Neutrophil (primary cell): ENCODE data around the gene PRSS53.
"Not testable (repeated sequence)": the region's sequence is repeated elsewhere in the genome, so short reads cannot be mapped to it uniquely, and the experiment has no call there.

Experiments used
- H3K27ac ChIP-seq: fragments of 200-600 bp; sonication (generic); 2 replicates; pipeline ENCODE4 v1.5.1; 2016; ENCODE audit warnings: mild to moderate bottlenecking, moderate library complexity
- H3K27me3 ChIP-seq: fragments of 200-600 bp; sonication (generic); 2 replicates; pipeline ENCODE4 v1.6.0; 2016; ENCODE audit warnings: mild to moderate bottlenecking
- H3K36me3 ChIP-seq: fragments of 200-600 bp; sonication (generic); 2 replicates; pipeline ENCODE4 v1.5.1; 2017
- H3K4me1 ChIP-seq, 2 experiments: fragments of 200-600 bp in 1 of 2; sonication (generic) in 1 of 2; 1 replicate in 1 of 2; 2 replicates in 1 of 2; pipeline versions ENCODE4 v1.5.1 to v1.6.1; 2013 to 2016; ENCODE audit warnings: low read depth in 1 of 2, low read length in 1 of 2, mild to moderate bottlenecking in 1 of 2, moderate library complexity in 1 of 2; ENCODE audit not compliant: control insufficient read depth in 1 of 2, insufficient read depth in 1 of 2
- H3K4me3 ChIP-seq, 2 experiments: fragments of 200-600 bp in 1 of 2; sonication (generic) in 1 of 2; 1 replicate in 1 of 2; 2 replicates in 1 of 2; pipeline ENCODE4 v1.5.1; 2013 to 2016; ENCODE audit warnings: low read depth in 1 of 2, low read length in 1 of 2, mild to moderate bottlenecking in 1 of 2, moderate library complexity in 1 of 2
- H3K9me3 ChIP-seq: fragments of 200-600 bp; sonication (generic); 2 replicates; pipeline ENCODE4 v1.5.1; 2016
- TF ChIP-seq, protein P1 (sequence below): fragments of 200-600 bp; sonication (generic); IDR thresholded peaks from 2 replicates; pipeline ENCODE4 v1.5.1; 2016; ENCODE audit warnings: antibody characterized with exemption

PRSS53 gene

DNA sequence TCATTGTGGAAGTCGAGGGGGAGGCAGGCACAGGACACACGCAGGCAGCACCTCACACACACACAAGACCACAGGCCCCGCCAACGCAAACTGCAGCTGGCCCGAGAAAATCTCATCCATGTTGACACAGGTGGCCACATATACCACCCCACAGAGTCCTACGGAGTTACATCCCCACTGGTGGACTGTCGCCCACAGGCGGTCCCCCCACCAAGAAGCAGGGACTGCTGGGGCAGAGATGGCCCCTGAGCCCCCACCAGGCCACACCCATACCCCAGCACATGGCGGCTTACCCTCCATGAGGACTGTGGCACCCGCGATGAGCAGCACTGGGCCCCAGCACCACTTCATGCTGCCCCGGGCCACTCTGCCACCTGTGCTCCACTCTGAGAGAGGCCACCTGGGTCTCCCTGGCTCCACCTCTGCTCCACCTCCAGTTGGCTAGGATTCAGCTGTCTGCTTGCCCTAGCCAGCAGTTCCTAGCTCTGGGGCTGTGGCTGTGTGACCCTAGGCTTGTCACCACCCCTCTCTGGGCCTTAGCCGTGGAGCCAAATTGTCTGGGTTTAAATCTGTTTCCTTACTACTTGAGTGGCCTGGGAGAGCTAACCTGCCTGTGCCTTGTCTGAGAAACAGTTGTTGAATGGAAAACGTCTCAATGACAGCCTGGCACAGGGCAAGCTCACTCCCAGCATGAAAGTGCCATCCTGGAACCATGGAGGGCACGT is at the start of gene PRSS53:
TSS of gene PRSS53 (minus strand) at position 485 of the 725 bp plus-strand sequence. CDS start at position 351, 134 bp downstream.
- Histone ChIP-seq H3K27ac (no peak within 1 kb of the TSS), H3K4me1 (peaks cover 5 to 7% of the 10 kb centered on the region in 2 experiments), H3K9me3 (no peaks in the 10 kb centered on the region), H3K36me3 (peaks cover 55% of the 10 kb centered on the region), H3K4me3 (no peak within 1 kb of the TSS), H3K27me3 (no peaks in the 10 kb centered on the region)
- TF ChIP-seq, protein P1, sequence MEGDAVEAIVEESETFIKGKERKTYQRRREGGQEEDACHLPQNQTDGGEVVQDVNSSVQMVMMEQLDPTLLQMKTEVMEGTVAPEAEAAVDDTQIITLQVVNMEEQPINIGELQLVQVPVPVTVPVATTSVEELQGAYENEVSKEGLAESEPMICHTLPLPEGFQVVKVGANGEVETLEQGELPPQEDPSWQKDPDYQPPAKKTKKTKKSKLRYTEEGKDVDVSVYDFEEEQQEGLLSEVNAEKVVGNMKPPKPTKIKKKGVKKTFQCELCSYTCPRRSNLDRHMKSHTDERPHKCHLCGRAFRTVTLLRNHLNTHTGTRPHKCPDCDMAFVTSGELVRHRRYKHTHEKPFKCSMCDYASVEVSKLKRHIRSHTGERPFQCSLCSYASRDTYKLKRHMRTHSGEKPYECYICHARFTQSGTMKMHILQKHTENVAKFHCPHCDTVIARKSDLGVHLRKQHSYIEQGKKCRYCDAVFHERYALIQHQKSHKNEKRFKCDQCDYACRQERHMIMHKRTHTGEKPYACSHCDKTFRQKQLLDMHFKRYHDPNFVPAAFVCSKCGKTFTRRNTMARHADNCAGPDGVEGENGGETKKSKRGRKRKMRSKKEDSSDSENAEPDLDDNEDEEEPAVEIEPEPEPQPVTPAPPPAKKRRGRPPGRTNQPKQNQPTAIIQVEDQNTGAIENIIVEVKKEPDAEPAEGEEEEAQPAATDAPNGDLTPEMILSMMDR: no peak

DNA sequence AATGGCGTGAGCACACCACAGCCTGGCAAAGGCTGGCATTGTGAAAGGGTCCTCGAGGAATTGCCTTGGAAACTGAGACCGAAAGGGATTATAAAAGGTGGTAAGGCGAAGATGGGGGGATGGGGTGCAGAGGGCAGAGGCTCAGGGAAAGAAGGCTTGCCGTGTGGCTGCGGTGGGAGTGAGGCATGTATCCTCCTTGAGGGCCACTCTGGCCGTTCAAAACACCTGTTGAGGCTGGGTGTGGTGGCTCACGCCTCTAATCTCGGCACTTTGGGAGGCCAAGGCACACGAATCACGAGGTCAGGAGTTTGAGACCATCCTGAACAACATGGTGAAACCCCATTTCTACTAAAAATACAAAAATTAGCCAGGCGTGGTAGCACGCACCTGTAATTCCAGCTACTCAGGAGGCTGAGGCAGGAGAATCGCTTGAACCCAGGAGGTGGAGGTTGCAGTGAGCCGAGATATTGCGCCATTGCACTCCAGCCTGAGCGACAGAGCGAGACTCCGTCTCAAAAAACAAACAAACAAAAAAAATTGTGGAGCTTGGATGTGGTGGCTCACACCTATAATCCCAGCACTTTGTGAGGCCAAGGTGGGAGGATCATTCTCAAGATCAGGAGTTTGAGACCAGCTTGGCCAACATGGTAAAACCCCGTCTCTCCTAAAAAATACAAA is 48.2 kb upstream of the PRSS53 start:
- not testable (repeated sequence) for H3K36me3 ChIP-seq, H3K27me3 ChIP-seq, H3K4me3 ChIP-seq, H3K27ac ChIP-seq, H3K9me3 ChIP-seq
- H3K4me1 ChIP-seq: peaks cover 34 to 38% of the 10 kb centered on the region in 2 experiments

DNA sequence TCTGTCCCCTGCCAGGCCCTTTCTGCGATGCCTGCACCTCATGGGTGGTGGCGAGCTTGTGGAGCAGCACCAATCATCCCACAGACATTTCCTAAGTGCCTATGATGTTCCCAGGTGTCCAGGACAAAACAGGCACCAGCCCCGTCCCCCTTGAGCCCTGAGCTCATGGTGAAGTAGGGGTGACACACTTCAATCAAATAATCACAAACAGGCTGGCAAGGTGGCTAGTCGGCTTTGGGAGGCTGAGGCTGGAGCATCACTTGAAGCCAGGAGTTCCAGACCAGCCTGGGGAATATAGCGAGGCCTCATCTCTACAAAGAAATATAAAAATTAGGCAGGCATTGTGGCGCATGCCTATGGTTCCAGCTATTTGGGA is 47.5 kb upstream of the PRSS53 start:
- no peak overlapping the region for H3K4me3 ChIP-seq
- no peak overlapping the region for H3K27ac ChIP-seq
- H3K4me1 ChIP-seq: peaks cover 29 to 36% of the 10 kb centered on the region in 2 experiments

DNA sequence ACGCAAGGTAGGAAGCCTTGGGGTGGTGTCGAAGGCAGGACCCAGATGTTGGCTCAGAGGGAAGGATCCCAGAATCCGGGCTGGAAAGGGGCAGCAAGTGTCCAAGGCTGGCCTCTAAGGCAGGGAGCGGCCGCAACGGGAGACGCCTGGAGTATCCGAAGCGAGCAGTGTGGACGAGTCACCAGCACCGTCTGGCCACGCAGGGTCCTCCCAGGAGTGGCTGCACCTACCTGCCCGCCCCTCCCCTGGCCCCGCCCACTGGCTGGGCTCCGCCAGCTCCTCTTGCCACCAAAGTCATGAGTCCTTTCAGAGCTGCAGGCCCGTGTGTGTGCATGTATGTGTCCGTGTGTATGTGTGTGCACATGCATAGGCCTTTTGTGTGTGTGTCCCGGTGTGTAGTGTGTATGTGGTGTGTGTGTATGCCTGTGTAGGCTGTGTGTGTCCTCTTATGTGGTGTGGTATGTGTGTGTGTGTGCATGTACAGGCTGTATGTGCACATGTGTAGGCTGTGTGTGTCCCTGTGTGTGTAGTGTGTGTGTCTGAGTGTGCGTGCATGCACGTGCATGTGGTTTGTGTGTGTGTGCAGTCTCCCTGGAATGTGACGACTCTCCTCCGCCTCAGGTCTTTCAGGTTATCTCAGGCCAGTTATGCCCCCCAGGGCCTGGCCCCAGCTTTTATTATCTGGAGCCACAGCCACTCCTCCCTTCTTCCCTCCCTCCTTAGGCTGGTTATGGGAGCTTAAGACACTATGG is 47.0 kb upstream of the PRSS53 start, which contains the start of gene PRSS8:
TSS of gene PRSS8 (minus strand) at position 193 of the 752 bp plus-strand sequence. CDS start 229 bp downstream, outside the sequence.
- H3K4me1 ChIP-seq: peaks cover 31 to 37% of the 10 kb centered on the region in 2 experiments

More for the DNA sequence above, 47.5 kb upstream of the PRSS53 start:
- TF ChIP-seq, protein P1: no peak
- Histone ChIP-seq H3K36me3 (peaks cover 7% of the 10 kb centered on the region), H3K9me3 (no peaks in the 10 kb centered on the region), H3K27me3 (no peaks in the 10 kb centered on the region)

DNA sequence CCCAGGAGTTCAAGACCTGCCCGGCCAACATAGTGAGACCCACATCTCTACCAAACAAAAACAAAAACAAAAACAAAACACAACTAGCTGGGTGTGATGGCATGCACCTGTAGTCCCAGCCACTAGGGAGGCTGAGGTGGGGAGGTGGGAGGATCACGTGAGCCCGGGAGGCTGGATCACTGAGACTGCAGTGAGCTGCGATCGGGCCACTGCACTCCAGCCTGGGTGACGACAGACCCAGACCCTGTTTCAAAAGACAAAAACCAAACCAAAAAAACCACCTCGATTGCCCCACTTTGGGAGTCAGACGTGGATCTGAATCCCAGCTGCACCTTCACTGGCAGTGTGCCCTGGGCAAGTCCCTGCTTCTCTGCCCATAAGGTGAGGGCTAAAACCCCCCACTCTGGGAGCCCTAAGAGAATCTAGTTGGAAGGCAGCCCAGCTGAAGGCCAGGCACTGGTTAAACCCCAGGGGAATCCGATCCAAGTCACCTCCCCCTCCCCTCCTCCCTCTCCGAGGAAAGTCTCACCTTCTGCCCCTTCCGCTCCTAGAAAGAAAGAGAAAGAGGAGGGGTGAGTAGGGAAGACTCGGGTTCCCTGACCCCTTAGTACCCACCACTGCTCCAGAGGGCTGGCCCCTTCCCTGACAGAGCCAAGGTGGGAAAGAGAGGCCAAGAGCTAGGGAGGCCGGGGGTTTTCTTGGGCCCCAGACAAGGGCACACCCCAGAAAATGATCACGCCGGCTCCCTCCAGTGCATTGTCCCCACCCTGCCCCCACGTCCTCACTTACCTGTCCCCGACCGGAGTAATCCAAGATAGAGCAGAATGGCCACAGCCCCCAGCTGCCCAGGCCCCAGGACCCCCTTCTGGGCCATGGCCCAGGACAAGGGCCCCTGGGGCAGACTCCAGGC is 46.1 kb upstream of the PRSS53 start:
- H3K4me3 ChIP-seq: peak overlapping the region; percentile 8 to 24
- H3K9me3 ChIP-seq: no peaks in the 10 kb centered on the region
- TF ChIP-seq, protein P1: peak; percentile 4

More for the DNA sequence above, 47.0 kb upstream of the PRSS53 start, which contains the start of gene PRSS8:
- peak within 1 kb of the TSS; percentile 64 for H3K27ac ChIP-seq
- TF ChIP-seq, protein P1: no peak
- H3K9me3 ChIP-seq: no peaks in the 10 kb centered on the region
- peaks cover 7% of the 10 kb centered on the region for H3K36me3 ChIP-seq
- H3K27me3 ChIP-seq: no peaks in the 10 kb centered on the region
- H3K4me3 ChIP-seq: peak within 1 kb of the TSS; percentile 8 to 24

More for the DNA sequence above, 46.1 kb upstream of the PRSS53 start:
- Histone ChIP-seq H3K27ac (peak overlapping the region; percentile 64), H3K4me1 (peaks cover 38 to 41% of the 10 kb centered on the region in 2 experiments), H3K36me3 (peaks cover 7% of the 10 kb centered on the region), H3K27me3 (no peaks in the 10 kb centered on the region)
